Dedifferentiated amniotic fluid mesenchymal stem cell (primary cell): ENCODE measurements around the gene FHAD1.

Source experiments
- DNase-seq: peaks from one replicate; pipeline ENCODE4 v3.0.0-alpha.2; 2016; ENCODE audit errors: extremely low spot score

FHAD1 gene

DNA sequence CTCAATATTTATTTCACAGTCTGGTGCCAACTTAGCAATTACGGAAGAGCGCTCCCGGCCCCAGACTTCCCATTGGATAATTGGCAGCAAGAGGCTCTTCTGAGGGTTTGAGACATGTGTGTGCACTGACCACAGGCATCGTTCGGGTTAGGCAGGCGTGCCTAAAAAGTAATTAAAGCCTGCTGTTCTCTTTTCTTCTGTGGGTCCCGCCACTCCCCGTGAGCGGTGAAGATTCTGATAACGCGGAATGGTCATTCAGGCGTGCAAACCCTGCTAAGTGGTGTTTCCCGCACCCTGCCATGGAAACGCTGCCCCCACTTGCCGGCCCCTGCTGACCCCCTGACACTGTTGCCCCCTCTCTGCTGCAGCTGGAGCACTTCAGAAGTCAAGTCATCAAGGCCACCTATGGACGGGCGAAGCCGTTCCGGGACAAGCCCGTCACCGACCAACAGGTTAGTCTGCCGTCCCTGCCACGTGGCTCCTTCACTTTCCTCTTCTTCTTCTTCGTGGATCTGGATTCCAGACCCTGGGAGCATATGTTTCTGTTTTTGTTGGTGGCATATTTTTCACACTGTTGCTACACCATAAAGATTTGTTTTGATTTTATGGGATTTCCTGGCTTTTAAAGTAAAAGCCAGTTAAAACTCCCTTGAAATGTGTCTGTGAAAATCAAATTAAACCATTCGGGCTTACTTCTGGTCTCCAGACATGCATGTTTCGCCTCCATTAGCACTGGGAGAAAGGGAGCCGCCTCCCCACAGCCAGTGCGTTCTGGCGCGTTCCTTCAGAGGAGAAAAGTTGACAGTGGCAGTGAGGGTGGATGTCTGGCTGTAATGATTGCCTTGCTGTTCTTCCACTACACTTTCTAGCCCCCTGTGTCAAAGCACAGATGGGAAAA lies 79.9 kb downstream of the FHAD1 start:
- DNase-seq: no peak

DNA sequence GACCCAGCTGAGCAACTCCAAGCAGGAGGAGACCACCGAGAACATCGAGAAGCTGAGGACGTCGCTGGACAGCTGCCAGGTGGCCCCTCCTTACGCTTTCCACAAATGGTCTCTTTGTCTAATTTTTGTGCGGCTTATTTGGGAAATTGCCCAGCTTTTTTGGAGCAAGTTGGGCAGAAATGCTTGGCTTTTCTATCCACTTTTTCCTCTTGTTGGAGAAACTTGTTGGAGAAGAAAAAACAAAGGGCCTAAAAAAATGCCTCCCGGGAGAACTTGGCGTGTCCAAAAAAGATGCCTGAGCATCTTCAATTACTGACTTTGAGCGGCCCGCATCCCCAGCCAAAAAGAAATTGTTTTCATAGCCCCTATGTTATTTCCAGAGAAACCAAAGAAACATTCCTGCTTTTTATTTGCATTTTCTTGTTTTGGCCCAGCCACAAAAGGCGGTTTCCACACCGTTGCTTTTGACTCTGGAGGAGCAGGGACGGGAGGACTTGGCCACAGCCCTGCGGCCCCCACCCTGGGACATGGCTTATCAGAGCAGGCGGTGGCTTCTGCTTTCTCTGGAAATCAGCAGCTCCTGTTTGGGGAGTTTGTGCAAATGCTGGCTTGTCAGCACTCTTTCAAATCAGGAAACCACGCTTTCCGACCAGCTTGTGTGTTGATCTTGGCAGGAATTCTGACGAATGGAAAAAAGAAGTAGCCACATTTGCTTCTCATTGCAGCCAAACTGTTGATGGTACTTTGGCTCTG lies 81.5 kb downstream of the FHAD1 start:
- no peak for DNase-seq

GRCh38 chr1:15329104-15329820 lies 82.2 kb downstream of the FHAD1 start:
- DNase-seq: no peak

DNA sequence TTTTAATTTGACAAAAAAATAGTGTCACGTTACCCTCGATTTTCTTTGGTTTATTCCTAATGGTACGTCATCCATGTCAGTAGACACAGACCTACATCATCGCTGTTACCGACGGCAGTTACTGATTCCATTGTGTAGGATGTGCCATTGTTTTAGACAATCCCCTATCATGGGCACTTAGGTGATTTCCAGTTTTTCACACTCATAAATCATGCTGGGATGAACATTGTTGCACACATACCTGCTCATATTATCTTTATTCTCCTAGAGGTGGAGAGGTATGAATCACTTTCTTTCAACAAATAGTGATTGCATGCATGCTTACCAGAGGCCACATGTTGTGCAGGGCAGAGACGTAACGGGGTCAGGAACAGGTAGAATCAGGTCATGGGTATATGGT lies 83.0 kb downstream of the FHAD1 start:
- DNase-seq: no peak

DNA sequence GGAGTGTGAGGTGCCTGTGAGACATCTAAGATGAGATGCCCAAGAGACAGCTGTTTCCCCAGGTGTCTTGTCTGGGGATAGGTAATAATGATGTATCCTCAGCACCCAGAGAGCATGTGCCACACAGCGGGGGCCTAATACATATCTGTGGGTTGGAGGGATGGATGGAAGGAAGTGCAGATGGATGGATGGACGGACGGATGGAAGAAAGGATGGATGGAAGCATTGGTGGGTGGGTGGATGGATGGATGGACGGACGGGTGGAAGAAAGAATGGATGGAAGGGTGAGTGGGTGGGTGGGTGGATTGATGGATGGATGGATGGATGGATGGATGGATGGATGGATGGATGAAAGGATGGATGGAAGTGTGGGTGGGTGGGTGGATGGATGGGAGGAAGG lies 84.2 kb downstream of the FHAD1 start:
- DNase-seq: no peak

- DNase-seq: no peak
These were observed 84.7 kb downstream of the FHAD1 start for GRCh38 chr1:15331734-15332133.

DNA sequence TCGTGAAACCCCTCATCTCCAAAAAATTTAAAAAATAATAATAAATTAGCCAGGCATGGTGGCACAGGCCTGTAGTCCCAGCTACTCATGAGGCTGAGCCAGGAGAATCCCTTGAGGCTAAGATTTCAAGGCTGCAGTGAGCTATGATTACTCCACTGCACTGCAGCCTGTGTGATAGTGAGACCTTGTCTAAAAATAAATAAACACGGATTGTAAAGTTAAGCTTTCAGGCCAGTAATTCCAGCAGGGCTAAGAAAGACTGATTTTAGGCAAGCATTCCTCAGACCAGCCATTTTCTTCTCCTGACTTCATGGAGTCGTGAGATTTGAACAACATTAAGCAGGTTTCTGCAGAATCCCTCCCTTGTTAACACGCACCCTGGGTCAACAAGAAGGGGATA lies 85.5 kb downstream of the FHAD1 start:
- DNase-seq: no peak

GRCh38 chr1:15332952-15333715 lies 86.1 kb downstream of the FHAD1 start:
- no peak for DNase-seq

DNA sequence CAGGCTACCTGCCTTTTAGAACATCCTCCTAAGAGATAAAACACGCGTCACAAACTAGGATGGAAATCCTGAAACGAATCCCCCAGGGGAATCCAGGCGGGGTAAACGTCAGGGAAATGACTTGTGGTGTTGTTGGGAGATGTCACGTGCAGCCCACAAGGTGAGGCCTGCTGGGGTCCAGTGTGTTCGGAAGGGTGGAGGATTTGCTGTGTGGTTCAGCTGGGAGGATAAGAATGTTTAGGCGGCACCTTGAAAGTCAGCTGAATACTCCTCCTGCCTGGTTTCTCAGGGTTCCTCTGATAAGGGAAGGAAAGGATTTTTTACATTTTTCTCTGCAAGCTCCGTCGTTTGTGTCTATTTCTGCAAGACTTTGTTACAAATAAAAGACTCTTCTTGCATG lies 88.0 kb downstream of the FHAD1 start:
- DNase-seq: no peak

GRCh38 chr1:15336866-15337265 lies 89.8 kb downstream of the FHAD1 start:
- DNase-seq: no peak

GRCh38 chr1:15337656-15338402 lies 90.8 kb downstream of the FHAD1 start:
- peak; percentile 51 for DNase-seq

- no peak for DNase-seq
These were observed 92.5 kb downstream of the FHAD1 start for GRCh38 chr1:15339570-15339969.

DNA sequence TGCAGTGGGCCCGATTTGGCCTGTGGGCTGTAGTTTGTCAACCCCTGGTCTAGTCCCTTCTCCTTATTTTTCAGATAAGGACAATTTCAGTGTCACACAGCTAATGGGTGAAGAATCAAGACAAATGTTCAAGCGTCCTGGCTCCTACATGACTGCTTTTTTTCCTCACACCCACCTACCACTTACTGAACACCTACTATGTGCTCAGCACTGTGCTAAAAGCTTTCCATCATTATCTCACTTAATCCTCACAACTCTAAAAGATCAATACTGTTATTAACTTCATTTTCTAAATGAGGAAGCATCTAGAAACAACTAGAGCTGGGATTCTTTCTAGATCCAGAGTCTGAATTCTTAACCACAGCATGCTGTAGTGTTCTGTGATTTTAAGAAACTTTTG lies 94.2 kb downstream of the FHAD1 start:
- no peak for DNase-seq

GRCh38 chr1:15341634-15342407 lies 94.8 kb downstream of the FHAD1 start:
- DNase-seq: peak; percentile 58

GRCh38 chr1:15342408-15342967 lies 95.5 kb downstream of the FHAD1 start:
- no peak for DNase-seq

GRCh38 chr1:15343099-15343498 lies 96.1 kb downstream of the FHAD1 start:
- DNase-seq: no peak

GRCh38 chr1:15343729-15344128 lies 96.7 kb downstream of the FHAD1 start:
- no peak for DNase-seq

GRCh38 chr1:15344380-15344779 lies 97.4 kb downstream of the FHAD1 start:
- no peak for DNase-seq

DNA sequence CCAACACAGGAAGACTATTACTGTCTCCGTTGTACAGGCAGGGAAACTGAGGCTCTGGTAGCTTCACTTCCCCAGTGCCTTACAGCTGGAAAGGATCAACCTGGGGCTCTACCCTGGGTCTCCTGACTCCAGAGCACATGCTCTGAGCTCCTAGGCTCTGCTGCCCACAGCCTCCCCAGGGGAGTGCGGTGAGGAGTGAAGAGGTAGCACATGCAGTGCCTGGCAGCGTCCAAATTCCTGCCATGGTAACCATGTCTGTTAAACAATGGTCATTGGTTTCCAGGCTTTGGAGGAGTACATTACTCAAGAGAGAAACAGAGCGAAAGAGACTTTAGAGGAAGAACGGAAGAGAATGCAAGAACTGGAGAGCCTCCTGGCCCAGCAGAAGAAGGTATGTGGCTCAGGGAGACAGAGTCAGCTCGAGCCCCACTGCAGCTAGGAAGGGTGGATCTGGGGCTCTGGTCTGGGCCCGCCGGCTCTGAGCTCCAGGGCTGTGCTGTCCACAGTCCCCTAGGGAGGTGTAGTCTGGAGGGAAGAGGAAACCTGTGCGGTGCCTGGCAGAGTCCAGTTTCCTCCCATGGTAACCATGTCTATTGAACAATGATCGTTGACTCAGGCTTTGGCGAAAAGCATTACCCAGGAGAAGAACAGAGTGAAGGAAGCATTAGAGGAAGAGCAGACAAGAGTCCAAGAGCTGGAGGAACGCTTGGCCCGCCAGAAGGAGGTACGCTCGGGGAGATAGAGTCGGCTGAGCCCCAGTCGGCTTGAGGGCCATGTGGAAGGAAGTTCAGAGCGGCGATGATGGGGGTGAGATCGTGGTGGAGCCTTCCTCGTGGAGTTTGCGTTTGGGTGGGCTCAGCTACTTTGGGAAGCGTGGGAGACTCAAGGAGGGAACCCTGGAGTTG lies 98.0 kb downstream of the FHAD1 start:
- DNase-seq: no peak
